ENCODE measurements around the gene SKP2.
"Not testable (repeated sequence)": the region's sequence is repeated elsewhere in the genome, so short reads cannot be mapped to it uniquely, and the experiment has no call there.

Gene SKP2

DNA sequence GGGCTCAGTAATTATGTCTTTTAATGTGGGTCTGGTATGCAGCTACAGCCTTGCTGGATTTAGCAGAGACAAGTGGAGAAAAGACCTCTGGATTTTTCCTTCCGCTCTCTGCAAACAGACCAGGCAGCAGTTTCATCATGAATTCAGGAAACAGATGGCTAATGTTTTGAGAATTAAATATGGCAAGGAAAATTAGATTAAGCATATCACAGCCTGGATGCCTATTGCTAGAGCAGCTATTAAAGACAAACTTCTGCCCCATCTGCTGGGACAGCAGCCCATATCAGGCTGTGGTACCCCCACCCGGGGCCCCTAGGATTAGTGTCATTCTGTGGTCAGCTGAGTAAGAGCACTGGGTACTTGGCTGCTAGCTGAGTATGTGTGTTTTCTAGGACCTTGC lies 6.2 kb downstream of the SKP2 start:
- DNase-seq = peak; percentile 13

DNA sequence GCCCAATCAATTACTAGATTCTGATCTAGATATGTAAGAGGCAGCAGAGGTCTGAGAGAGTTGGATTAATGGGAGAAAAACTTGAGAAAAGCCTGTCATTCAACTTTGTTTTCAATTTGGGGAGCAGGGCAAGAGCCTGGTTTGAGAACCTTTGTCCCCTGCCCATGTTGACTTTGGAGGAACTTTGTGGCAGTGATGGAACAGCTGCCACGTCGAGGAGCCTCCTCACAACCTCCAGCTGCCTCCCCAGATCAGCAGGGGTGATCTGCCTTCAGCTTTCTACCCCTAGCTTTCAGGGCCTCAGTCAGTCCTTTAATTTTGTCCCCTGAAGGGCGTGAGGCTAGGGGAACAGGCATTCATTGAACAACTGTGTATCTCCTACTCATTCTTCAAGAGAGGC lies 8.7 kb downstream of the SKP2 start:
- no peak for DNase-seq

DNA sequence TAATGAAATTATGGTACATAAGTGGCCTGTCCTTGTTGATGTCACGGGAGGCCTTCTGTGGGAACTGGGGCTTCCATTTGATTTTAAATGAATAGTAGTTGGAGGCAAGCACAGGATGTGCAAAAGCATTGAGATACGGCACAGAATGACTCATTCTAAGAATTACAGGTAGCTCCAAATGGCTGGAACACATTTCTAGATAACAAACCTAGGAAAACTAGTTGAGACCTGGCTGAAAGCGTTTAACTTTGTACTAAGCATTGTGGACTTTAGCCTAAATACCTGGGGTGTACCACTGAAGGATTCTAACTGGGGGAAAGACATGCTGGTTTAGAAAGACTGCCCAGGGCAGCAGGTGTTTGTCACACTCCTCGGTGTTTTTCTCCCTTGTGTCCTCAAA lies 9.4 kb downstream of the SKP2 start:
- no peak for DNase-seq

DNA sequence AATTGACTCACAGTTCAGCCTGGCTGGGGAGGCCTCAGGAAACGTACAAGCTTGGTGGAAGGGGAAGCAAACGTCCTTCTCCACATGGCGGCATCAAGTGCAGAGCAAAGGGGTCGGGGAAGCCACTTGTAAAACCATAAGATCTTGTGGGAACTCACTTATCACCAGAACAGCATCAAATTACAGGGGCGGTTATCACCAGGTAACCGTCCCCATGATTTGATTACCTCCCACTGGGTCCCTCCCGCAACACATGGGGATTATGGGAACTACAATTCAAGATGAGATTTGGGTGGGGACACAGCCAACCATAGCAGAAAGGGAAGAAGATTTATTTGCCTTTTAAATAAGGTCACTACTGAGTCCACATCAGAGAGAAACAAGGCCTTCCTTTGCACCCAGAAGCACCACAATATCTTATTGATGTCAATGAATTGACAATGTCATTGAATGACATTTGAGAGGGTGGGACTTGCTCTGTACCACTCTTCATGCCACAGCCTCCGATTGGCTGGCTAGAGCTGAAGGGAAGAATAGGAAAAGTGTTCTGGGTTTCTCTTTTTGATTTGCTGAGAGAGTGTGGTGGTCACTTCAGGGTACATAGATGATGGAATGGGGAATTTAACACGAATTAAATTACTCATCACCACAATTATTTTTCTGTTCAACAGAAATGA lies 11.0 kb downstream of the SKP2 start:
- no peak for DNase-seq

DNA sequence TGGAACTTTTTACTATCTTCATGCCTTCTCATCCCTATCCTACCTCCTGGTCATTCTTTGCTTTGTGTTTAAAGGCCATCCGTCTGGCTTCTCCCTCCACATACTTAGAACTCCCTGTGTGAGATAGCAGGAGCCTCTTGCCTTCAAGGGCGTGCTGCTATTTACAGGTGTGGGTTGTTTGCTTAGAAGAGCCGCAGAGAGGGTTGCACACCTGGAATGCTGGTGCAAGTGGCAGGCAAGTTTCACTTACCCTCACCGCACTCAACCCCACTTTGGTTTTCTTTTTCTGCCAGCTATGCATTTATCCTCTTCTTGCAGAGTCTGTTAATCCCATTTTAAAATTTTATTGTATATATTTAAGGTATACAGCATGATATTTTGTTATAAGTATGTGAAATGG lies 12.6 kb downstream of the SKP2 start:
- no peak for DNase-seq

DNA sequence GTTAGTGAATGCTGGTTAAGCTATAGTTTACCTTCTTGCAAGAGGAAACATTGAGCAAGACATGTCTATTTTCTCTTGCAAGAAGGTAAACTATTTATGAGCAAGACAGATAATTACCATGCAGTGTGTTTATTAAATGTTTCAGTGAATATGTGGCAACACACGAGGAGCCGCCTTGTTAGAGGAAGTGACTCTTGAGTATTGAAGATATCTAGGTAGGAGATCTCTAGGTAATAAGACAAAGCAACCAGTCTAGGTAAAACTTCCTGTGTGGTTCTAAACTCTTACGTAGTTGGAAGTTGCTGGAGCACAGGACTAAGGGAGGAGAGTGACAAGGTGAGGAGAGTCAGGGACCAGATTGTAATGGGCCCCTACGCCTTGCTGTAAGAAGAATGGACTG lies 16.8 kb downstream of the SKP2 start:
- no peak for DNase-seq

DNA sequence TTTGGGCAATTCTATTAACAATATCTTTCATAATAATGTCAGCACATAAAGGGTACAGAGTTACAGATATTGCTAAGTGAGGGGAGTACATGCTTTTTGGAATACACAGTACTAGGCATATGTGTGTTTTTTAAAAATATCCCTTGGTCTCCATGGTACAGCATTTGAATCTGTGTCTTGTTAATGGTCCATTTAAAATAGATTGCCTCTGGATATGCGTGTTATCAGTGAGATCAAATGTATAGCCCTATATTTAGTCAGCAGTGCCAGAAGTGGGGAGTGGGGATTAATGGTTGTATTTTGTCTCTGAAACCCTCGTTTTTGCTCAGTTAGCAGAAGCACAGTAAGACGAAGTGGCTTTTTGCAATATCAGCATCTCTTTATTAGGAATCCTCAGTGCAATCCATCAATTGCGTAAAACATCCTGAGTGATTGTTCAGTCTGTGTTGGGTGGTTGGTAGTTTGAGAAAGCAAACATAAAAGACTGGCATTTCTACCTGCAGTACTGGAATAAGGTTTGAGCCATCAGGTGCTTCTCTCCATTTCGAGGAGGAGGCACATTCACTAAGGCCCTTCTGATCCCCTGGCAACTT lies 19.0 kb downstream of the SKP2 start:
- DNase-seq = no peak

DNA sequence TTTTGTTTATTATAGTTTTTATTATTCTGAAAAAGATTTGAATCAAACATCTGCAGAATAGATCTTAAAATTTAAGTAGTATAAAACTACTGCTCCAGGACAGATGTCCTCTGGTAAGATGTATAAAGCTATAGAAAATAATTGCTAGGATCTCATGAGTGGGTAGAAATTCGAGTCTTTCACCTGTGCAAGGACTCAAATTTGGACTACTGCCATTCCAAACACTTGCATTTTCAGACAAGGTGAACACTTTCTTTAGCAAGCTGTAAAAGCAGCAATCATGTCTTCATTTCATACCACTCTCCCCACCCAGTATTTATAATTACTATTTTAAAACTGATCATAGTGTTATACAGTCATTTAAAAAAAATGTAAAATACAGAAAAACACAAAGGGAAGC lies 20.7 kb downstream of the SKP2 start:
- no peak for DNase-seq

DNA sequence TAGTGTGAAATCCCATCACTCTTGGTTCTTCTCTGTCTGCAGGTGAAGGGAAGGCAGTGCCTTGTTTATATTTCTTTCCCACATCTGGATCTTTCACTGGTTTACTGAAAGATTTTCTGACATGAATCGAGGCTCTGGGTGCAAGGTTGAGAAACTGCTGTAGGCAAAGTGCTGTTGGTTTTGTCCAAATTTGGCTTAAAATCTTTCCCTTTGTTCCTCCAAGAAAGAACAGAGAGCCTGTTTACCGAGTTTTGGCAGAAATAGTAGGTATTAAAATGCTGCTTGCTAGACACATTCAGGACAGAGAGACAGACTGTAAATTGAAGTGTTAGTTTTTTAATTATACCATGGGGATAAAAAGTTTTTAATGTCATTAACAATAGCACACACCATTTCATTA lies 21.5 kb downstream of the SKP2 start:
- no peak for DNase-seq

DNA sequence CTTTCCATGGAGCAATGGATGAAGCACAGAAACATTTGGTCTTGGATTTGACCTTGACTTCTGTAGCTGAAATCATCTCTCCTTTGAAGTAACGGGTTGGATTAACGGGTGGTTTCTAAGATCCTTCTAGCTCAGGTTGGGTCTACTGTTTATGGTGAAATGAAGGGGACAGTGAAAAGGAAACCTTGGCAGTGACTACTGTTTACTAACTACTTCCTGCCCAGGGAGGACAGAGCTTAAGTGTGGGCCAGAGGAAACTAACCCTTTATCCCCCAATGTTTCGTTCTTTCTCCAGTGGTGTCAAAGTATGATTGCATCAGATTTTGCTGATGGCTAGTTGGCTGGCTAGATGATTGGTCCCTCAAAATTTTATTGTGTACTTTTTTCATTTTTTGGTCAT lies 22.2 kb downstream of the SKP2 start:
- no peak for DNase-seq

DNA sequence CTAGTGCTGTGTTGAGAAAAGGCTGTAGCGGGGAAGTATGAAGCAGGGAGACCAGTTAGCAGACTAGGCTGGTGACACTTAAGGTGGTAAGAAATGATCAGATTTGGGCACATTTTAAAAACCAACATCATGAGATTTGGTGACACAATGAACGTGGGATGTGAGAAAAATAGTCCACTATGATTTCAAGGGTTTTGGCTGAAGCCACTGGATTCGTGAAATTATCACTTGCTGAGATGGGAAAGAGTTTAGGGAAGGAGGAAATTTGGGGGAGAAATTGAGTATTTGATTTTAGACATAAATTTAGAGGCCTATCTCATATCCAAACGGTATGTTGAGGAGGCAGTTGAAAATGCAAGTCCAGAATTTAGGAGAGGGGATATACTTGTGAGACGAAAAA lies 23.1 kb downstream of the SKP2 start:
- no peak for DNase-seq

DNA sequence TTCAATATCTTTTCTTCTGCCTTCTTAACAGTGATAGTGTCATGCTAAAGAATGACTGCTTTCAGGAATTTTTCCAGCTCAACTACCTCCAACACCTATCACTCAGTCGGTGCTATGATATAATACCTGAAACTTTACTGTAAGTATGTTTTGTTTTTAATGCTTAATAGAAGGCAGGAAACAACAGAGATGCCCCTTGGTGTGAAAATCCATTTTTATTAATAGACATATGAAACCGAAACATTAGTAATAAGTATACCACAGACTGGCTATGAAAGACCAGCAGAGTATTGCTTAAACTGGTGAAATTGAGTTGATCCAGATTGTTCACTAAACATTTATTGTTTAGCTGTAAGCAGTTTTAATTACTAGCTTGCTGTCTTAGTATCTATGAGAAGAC lies 25.2 kb downstream of the SKP2 start:
- no peak for DNase-seq

DNA sequence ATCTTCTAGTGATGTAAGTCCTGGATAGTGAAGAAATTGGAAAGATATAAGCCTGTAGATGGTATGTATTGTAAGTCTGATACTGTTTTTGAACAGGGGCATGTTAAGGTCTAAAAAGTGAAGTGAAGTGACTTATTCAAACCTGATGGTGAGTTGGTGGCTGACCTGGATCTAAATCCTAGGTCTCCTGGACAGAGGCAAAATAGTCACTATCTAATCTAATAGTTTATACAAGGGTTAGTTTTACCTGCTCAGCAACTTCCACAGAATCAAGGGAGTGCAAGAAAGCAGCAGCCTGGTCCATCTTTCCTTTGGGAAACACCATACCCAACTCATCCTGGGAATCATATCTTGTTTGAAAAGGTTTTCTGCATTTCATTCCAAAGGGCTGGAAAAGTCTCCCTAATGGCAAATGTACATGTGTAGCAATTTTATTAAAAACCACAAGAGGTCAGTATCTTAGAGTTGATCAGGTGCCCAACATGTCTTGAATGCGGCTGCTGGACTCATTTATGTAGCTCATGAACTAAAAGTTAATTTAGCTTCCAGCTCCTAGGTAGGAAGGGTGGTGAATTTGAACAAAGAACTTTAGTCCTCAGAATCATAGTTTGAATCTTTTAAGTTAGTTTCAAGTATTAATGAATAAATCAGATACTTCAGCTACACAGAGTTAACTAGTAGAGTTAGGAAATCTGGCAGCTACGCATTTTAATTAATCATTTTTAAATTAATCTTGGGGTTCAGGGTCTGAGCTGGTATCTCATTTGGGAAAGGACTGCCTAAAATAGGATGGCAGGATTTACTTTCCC lies 26.0 kb downstream of the SKP2 start:
- DNase-seq = peak; percentile 47

DNA sequence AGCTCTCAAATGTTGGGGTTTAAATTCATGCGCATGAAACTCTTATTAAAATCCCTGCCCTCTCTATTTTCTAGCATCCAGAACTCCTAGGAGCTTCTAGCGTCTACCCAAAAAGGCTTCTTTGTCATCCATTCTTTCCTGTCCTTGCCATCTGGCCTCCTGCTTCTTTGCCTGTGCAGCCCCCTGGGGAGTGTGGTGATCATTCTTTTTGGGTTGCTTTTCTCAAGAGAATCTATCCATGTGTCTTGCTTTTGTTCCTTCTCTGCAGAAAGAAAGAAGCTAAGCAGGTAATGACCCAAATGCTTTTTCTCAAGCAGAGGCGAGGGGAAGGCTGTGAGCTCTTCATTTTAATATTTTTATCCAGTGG lies 26.6 kb downstream of the SKP2 start:
- DNase-seq = no peak

DNA sequence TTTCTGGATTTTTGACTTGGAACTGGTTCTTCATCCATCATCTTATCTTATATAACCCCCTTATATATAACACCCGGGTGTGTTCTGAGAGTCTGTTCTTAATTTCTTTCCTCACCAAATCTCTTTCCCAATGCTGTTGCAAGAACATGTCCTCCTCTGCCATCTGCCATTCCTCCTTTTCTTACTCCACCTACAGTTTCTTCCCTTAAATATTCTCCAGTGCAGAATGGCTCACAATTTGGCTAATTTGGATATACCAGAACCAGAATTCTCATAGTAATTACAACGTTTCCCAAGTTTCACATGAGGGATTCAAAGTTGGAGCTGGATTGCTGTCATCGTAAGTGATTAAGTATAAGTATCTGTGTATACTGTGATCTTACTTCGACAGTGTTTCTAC lies 28.0 kb downstream of the SKP2 start:
- no peak for DNase-seq

DNA sequence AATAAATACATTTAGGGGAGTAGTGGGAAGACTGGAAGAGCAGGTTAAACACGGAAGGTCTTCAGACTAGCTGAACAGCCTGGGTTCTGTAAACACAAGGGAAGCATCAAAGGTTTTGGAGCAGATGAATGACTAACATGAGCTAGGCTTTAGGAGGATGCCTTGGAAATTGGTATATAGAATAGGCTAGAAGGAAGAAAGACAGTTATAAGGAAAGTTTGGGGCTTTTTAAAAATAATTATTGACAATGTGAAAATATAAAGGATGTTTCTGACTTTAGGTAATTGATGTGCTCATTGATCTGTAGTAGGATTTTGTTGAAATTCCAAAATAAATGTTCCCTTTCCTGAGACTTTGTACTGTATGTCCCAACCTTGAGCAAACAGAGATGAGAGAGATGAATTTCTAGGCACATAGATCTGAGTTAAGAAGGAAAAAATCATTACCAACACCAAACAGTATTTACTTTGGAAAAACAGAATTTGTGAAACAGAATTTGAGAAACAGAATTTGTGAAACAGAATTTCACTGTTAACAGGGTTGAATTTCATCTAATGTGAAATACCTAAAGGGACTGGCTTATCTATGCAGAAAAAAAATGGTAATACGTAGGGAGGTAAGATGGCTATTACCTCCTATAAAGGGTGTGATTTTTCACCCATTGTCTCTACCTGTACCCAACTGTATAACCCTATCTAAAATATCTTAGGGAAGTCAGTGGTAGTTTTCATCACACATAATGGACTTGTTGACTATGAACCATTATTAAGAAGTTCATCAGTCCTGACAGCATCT lies 28.8 kb downstream of the SKP2 start:
- no peak for DNase-seq

DNA sequence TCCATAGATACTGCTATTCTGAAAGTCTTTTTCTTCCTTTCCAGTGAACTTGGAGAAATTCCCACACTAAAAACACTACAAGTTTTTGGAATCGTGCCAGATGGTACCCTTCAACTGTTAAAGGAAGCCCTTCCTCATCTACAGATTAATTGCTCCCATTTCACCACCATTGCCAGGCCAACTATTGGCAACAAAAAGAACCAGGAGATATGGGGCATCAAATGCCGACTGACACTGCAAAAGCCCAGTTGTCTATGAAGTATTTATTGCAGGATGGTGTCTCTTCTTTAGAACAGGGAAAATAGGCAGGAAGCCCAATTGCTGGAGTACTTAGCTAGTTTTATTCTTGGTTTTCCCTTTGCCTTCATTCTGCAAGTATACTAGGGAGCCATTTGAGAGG lies 29.9 kb downstream of the SKP2 start:
- DNase-seq = no peak

DNA sequence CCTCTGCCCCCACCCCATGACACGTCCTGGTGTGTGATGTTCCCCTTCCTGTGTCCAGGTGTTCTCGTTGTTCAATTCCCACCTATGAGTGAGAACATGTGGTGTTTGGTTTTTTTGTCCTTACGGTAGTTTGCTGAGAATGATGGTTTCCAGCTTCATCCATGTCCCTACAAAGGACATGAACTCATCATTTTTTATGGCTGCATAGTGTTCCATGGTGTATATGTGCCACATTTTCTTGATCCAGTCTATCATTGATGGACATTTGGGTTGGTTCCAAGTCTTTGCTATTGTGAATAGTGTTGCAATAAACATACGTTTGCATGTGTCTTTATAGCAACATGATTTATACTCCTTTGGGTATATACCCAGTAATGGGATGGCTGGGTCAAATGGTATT lies 32.5 kb downstream of the SKP2 start:
- DNase-seq = not testable (repeated sequence)

DNA sequence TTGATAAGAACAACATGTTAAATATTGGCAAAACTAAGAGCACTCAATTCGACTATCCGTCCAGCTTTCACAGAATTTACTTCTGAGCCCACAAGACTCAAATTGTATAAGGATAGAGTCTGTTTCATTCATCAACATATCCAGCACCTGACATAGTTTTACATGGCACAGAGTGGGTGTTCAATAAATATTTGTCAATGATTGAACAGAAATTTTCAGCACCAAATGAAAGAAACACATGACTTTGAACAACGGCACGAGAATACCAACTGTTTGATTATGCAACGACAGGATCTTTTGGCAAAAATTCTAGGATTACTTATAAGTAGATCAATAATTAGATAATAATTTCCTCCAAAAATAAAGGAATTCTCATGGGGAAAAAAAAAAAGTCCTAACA lies 41.8 kb downstream of the SKP2 start:
- DNase-seq = no peak

DNA sequence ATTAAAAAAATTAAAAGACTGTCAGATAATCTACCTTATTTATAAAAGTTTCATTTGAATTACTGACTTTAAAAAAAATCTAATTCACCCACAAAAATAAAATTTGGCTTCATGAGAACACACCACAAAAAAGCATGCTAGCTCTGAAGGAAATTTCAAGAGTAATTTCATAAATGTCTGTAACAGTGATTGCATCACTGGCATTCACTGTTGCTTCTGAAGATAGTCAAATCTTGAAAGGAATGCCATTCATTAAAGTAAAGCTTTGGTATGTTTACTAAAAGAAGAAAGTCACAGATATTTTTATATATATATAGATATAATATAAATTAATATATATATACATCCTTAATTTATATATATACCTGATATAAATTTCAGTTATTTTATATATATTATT lies 46.4 kb downstream of the SKP2 start:
- no peak for DNase-seq

DNA sequence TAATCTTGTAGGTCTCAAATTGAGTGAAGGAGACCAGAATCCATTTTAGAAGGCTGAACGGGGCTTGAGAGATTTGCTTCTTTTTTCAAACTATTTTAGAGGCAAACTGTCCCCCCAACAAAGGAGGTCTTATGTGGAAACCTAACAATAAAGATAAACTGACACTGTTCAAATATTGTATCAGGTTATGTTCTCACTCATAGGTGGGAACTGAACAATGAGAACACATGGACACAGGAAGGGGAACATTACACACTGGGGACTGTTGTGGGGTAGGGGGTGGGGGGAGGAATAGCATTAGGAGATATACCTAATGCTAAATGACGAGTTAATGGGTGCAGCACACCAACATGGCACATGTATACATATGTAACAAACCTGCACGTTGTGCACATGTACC lies 46.9 kb downstream of the SKP2 start:
- not testable (repeated sequence) for DNase-seq

DNA sequence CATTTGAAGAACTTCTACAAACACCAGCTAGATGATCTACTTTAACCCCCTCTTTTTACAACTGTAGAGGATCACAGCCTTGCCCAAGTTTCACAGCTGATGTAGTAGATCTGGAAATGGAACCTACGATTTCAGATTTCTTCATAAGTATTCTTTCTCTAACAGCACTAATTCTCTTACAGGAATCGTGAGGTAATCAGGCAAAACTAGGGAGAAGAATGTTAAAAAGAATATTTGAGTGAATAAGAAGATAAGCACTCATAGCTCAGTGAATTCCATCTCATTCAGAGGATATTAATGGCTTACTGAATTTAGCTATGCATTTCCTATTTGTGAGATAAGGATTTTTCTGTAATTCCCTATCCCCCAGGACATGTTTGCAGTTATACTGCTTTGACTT lies 47.7 kb downstream of the SKP2 start:
- DNase-seq = peak; percentile 60

DNA sequence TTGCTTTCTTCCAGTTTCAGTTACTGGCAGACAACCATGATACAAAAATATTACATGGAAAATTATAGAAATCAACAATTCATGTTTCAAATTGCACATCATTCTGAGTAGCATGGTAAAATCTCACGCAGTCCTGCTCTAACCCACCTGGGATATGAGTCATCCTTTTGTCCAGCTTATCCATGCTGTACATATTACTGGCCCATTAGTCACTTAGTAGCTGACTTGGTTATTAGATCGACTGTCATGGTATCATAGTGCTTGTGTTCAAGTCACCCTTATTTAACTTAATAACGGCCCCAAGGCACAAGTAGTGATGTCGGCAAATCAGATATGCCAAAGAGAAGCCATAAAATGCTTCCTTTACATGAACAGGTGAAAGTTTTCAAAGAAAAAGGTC lies 48.6 kb downstream of the SKP2 start:
- peak; percentile 44 for DNase-seq

Data from fibroblast of skin of back (primary cell).